ENCODE results near the gene GUCY1A2. TPM values are rescaled to one million over a fixed set of nuclear protein-coding genes. Genes with fewer than 3 reads are reported as not detected.

GUCY1A2 gene
- total RNA-seq, 1 experiment from 2014 or later, result not detected

- no peaks in the 10 kb centered on the region for H4K20me1 ChIP-seq (ENCODE audit: low read length)
- intact Hi-C loops (cut with micrococcal nuclease), result no loop called here
- no peaks in the 10 kb centered on the region for H3K79me2 ChIP-seq (ENCODE audit: low read length)
- H3K9me3 ChIP-seq (ENCODE audit: low read length), result no peaks in the 10 kb centered on the region
- H3K27me3 ChIP-seq (ENCODE audit: low read length), result no peaks in the 10 kb centered on the region
- DNase-seq, result no peak
- H3K9ac ChIP-seq (ENCODE audit: low read length), result no peak overlapping the region
- no TSS peak for BruUV-seq (replicated peaks)
- no peaks in the 10 kb centered on the region for H3K36me3 ChIP-seq (ENCODE audit: low read depth, low read length)
- no peak overlapping the region for H2AFZ ChIP-seq (ENCODE audit: low read length)
- no peak overlapping the region for H3K27ac ChIP-seq (ENCODE audit: low read length)
- ATAC-seq, result no peak
- H3K4me2 ChIP-seq (ENCODE audit: low read length), result no peak overlapping the region
- H3K9me2 ChIP-seq (replicated peaks; ENCODE audit: low read length), result no peaks in the 10 kb centered on the region
- POLR2A ChIA-PET (ENCODE audit: unreplicated experiment), result no interaction called here
- peaks cover 7% of the 10 kb centered on the region; the same call in 1 of the 2 replicates for H3K4me1 ChIP-seq (ENCODE audit: insufficient read depth, low read length)
- H3F3A ChIP-seq (ENCODE audit: low read length, unreplicated experiment), result no peaks in the 10 kb centered on the region
- TF ChIP-seq EZH2 (IDR thresholded peaks at IDR 0.05; ENCODE audit: low read length, unreplicated experiment) (no peak), EZH2phosphoT487 (IDR thresholded peaks at IDR 0.05; ENCODE audit: borderline replicate concordance, low read length) (no peak), CTCF (conservative IDR thresholded peaks at IDR 0.05; ENCODE audit: low read depth, low read length) (no peak)
- CTCF ChIA-PET, result no interaction called here
- H3K4me3 ChIP-seq (ENCODE audit: low read length), result no peak overlapping the region
Observed at GRCh38 chr11:106632283-106632682, 386.0 kb downstream of the GUCY1A2 start.

DNA sequence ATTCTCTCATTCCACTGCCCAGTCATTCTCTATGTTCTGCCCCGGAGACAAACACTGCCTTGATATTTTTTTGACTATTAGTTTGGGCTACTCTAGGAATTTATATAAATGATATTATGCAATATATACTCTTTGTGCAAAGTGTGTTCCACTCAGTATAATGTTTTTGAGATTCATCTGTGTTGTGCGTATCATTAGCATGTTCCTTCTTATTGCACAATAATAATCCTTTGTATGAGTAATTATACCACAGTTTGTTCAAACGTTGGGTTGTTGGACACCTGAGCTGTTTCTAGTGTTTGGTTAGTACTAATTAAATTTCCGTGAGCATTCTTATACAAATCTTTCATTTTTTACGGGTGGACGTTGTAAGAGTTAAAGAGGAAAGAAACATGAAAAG, 390.6 kb downstream of the GUCY1A2 start:
- TF ChIP-seq EZH2 (IDR thresholded peaks at IDR 0.05; ENCODE audit: low read length, unreplicated experiment), result no peak
- no peak for TF ChIP-seq CTCF (conservative IDR thresholded peaks at IDR 0.05; ENCODE audit: low read depth, low read length)
- TF ChIP-seq EZH2phosphoT487 (IDR thresholded peaks at IDR 0.05; ENCODE audit: borderline replicate concordance, low read length), result no peak
- no TSS peak for BruUV-seq (replicated peaks)

DNA sequence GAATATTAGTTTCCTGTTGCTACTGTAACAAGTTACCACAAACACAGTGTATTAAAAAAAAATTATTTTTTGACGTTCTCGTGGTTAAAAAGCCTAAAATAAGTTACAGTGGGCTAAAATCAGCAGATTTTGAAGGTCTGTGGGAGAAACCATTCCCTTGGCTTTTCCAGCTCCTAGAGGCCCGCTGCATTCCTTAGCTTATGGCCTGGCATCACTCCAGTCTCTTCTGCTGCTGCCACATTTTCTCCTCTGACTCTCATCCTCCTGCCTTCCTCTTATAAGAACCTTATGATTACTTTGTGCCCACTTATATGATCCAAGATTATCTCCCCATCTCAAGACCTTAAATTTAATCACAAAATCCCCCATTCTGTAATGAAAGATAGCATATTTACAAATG, 392.7 kb downstream of the GUCY1A2 start:
- no peak overlapping the region for H3K9ac ChIP-seq (ENCODE audit: low read length)
- ChIA-PET CTCF (no interaction called here), POLR2A (ENCODE audit: unreplicated experiment) (no interaction called here)
- no peak for ATAC-seq
- DNase-seq, result no peak
- H3K4me3 ChIP-seq (ENCODE audit: low read length), result no peak overlapping the region
- H3K27me3 ChIP-seq (ENCODE audit: low read length), result no peaks in the 10 kb centered on the region
- BruUV-seq (replicated peaks), result no TSS peak
- intact Hi-C loops (cut with micrococcal nuclease), result no loop called here
- TF ChIP-seq EZH2 (IDR thresholded peaks at IDR 0.05; ENCODE audit: low read length, unreplicated experiment), result no peak
- TF ChIP-seq EZH2phosphoT487 (IDR thresholded peaks at IDR 0.05; ENCODE audit: borderline replicate concordance, low read length), result no peak
- TF ChIP-seq CTCF (conservative IDR thresholded peaks at IDR 0.05; ENCODE audit: low read depth, low read length), result no peak
- H3K36me3 ChIP-seq (ENCODE audit: low read depth, low read length), result no peaks in the 10 kb centered on the region
- peaks cover 5% of the 10 kb centered on the region; the same call in 1 of the 2 replicates for H3K4me1 ChIP-seq (ENCODE audit: insufficient read depth, low read length)
- H4K20me1 ChIP-seq (ENCODE audit: low read length), result no peaks in the 10 kb centered on the region
- H3K27ac ChIP-seq (ENCODE audit: low read length), result no peak overlapping the region
- no peaks in the 10 kb centered on the region for H3K9me2 ChIP-seq (replicated peaks; ENCODE audit: low read length)
- H3K9me3 ChIP-seq (ENCODE audit: low read length), result no peaks in the 10 kb centered on the region
- H3K4me2 ChIP-seq (ENCODE audit: low read length), result no peak overlapping the region
- H3F3A ChIP-seq (ENCODE audit: low read length, unreplicated experiment), result no peaks in the 10 kb centered on the region
- no peaks in the 10 kb centered on the region for H3K79me2 ChIP-seq (ENCODE audit: low read length)
- H2AFZ ChIP-seq (ENCODE audit: low read length), result no peak overlapping the region

More for the DNA sequence above, 390.6 kb downstream of the GUCY1A2 start:
- ATAC-seq (no peak), DNase-seq (no peak)
- no peak overlapping the region for H2AFZ ChIP-seq (ENCODE audit: low read length)
- H3K4me1 ChIP-seq (ENCODE audit: insufficient read depth, low read length), result peaks cover 5% of the 10 kb centered on the region; the same call in 1 of the 2 replicates
- no peaks in the 10 kb centered on the region for H3K79me2 ChIP-seq (ENCODE audit: low read length)
- H3K4me3 ChIP-seq (ENCODE audit: low read length), result no peak overlapping the region
- no peaks in the 10 kb centered on the region for H3K9me2 ChIP-seq (replicated peaks; ENCODE audit: low read length)
- POLR2A ChIA-PET (ENCODE audit: unreplicated experiment), result no interaction called here
- no peaks in the 10 kb centered on the region for H3K36me3 ChIP-seq (ENCODE audit: low read depth, low read length)
- no peaks in the 10 kb centered on the region for H3K9me3 ChIP-seq (ENCODE audit: low read length)
- H3K27me3 ChIP-seq (ENCODE audit: low read length), result no peaks in the 10 kb centered on the region
- no peak overlapping the region for H3K27ac ChIP-seq (ENCODE audit: low read length)
- intact Hi-C loops (cut with micrococcal nuclease), result no loop called here
- H3K9ac ChIP-seq (ENCODE audit: low read length), result no peak overlapping the region
- CTCF ChIA-PET, result no interaction called here
- H3F3A ChIP-seq (ENCODE audit: low read length, unreplicated experiment), result no peaks in the 10 kb centered on the region
- H4K20me1 ChIP-seq (ENCODE audit: low read length), result no peaks in the 10 kb centered on the region
- H3K4me2 ChIP-seq (ENCODE audit: low read length), result no peak overlapping the region
